GM23338 (cell line): Measurements from ENCODE around the gene SPATA20.
A peak's percentile ranks its signal among the peaks of the same experiment; 100 is the strongest.

Source experiments
- CTCF ChIP-seq, 2 experiments: fragments of 200-600 bp in 1 of 2; sonication (generic) in 1 of 2; conservative IDR thresholded peaks; 2 replicates each; pipeline versions ENCODE4 v1.5.1 to v1.6.1; 2016 to 2017; ENCODE audit warnings: antibody characterized with exemption in 2 of 2, low read depth in 2 of 2, mild to moderate bottlenecking in 2 of 2, moderate library complexity in 1 of 2
- EZH2phosphoT487 ChIP-seq: fragments of 200-600 bp; sonication (generic); IDR thresholded peaks from one replicate; pipeline ENCODE4 v1.8.1; 2018; ENCODE audit warnings: antibody characterized with exemption; ENCODE audit not compliant: unreplicated experiment
- POLR2AphosphoS5 ChIP-seq: IDR thresholded peaks from 2 replicates; pipeline ENCODE4 v1.6.1; 2016; ENCODE audit warnings: antibody characterized with exemption, low read depth
- REST ChIP-seq: IDR thresholded peaks from one replicate; pipeline ENCODE4 v1.6.1; 2018; ENCODE audit warnings: antibody characterized with exemption; ENCODE audit not compliant: unreplicated experiment

- no peak for TF ChIP-seq EZH2phosphoT487
- TF ChIP-seq CTCF (conservative IDR thresholded peaks at IDR 0.05; ENCODE audit: low read depth in 2 of 2): peak; percentile 33 to 60
- TF ChIP-seq REST: no peak
- no peak for TF ChIP-seq POLR2AphosphoS5
Measured at GRCh38 chr17:50575581-50576210, 28.7 kb downstream of the SPATA20 start.
